Right lobe of liver (tissue), 4 donors: ENCODE results near the gene TFR2.

Source experiments
- CTCF ChIP-seq, 4 donors: fragments of 200-600 bp in 3 of 4; fragments of 450-650 bp in 1 of 4; IDR thresholded peaks; one replicate each; pipeline versions ENCODE4 v1.5.1 to v1.8.0; 2016 to 2022; ENCODE audit warnings: antibody characterized with exemption in 4 of 4, mild to moderate bottlenecking in 2 of 4
- POLR2A ChIP-seq: fragments of 450-650 bp; IDR thresholded peaks from one replicate; pipeline ENCODE4 v1.6.1; 2017; ENCODE audit warnings: antibody characterized with exemption, mild to moderate bottlenecking
- donor health status: DM: no; HTN: no; CAD: no.
- donor health status: DM: no; HTN: no; CAD: no.
- donor health status: DM: no; HTN: yes; CAD: no.

DNA sequence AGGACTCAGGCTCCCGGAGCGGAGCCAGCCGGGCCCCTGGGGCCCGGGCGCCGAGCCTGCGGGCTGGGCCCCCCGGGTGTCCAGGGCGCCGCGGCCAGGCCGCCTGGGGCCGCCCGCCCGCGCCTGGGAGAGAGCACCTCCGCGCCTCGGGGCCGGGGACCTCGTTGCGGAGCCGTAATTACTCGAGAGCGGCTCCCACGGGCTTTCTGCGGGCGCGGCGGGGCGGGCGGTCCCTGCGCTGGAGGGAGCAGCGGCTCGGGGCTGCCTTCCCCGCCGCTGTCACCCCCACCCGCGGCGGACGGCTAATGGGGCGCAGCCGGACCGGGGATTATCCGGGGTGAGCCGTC is 33.7 kb upstream of the TFR2 start:
- TF ChIP-seq CTCF (IDR thresholded peaks at IDR 0.05) (no peak), POLR2A (no peak)
